ENCODE results near the gene ADIPOR2. TPM values are rescaled to one million over a fixed set of nuclear protein-coding genes. Genes with fewer than 3 reads are reported as not detected.
A peak's percentile ranks its signal among the peaks of the same experiment; 100 is the strongest.

Gene ADIPOR2
- total RNA-seq, 1 donor from 2014 or later = 43.5 TPM

GRCh38 chr12:1657688-1658087 is 33.2 kb upstream of the ADIPOR2 start:
- H3K36me3 Mint-ChIP-seq (ENCODE audit: unreplicated experiment) = no peaks in the 10 kb centered on the region
- H3K27me3 Mint-ChIP-seq (ENCODE audit: unreplicated experiment) = no peaks in the 10 kb centered on the region
- peaks cover 31% of the 10 kb centered on the region for H3K4me1 Mint-ChIP-seq (ENCODE audit: unreplicated experiment)
- no peaks in the 10 kb centered on the region for H3K9me3 Mint-ChIP-seq (ENCODE audit: unreplicated experiment)
- no peak for TF ChIP-seq CTCF (IDR thresholded peaks at IDR 0.05)
- H3K4me3 Mint-ChIP-seq (ENCODE audit: unreplicated experiment) = no peak overlapping the region
- no peak for DNase-seq (ENCODE audit: extremely low spot score, unreplicated experiment)
- H3K27ac Mint-ChIP-seq (ENCODE audit: unreplicated experiment) = peak overlapping the region; percentile 50

- TF ChIP-seq CTCF (IDR thresholded peaks at IDR 0.05) = no peak
- peak overlapping the region; percentile 60 for H3K27ac Mint-ChIP-seq (ENCODE audit: unreplicated experiment)
- H3K36me3 Mint-ChIP-seq (ENCODE audit: unreplicated experiment) = no peaks in the 10 kb centered on the region
- H3K4me1 Mint-ChIP-seq (ENCODE audit: unreplicated experiment) = peaks cover 50% of the 10 kb centered on the region
- H3K27me3 Mint-ChIP-seq (ENCODE audit: unreplicated experiment) = no peaks in the 10 kb centered on the region
- no peak for DNase-seq (ENCODE audit: extremely low spot score, unreplicated experiment)
- no peak overlapping the region for H3K4me3 Mint-ChIP-seq (ENCODE audit: unreplicated experiment)
- H3K9me3 Mint-ChIP-seq (ENCODE audit: unreplicated experiment) = no peaks in the 10 kb centered on the region
Observed at GRCh38 chr12:1660304-1661187, 30.3 kb upstream of the ADIPOR2 start.

- H3K36me3 Mint-ChIP-seq (ENCODE audit: unreplicated experiment) = no peaks in the 10 kb centered on the region
- no peaks in the 10 kb centered on the region for H3K27me3 Mint-ChIP-seq (ENCODE audit: unreplicated experiment)
- DNase-seq (ENCODE audit: extremely low spot score, unreplicated experiment) = peak; percentile 94
- H3K4me1 Mint-ChIP-seq (ENCODE audit: unreplicated experiment) = peaks cover 59% of the 10 kb centered on the region
- peak overlapping the region; percentile 71 for H3K4me3 Mint-ChIP-seq (ENCODE audit: unreplicated experiment)
- H3K27ac Mint-ChIP-seq (ENCODE audit: unreplicated experiment) = peak overlapping the region; percentile 70
- H3K9me3 Mint-ChIP-seq (ENCODE audit: unreplicated experiment) = no peaks in the 10 kb centered on the region
- TF ChIP-seq CTCF (IDR thresholded peaks at IDR 0.05) = no peak
Observed at GRCh38 chr12:1661553-1662335, 29.1 kb upstream of the ADIPOR2 start.

DNA sequence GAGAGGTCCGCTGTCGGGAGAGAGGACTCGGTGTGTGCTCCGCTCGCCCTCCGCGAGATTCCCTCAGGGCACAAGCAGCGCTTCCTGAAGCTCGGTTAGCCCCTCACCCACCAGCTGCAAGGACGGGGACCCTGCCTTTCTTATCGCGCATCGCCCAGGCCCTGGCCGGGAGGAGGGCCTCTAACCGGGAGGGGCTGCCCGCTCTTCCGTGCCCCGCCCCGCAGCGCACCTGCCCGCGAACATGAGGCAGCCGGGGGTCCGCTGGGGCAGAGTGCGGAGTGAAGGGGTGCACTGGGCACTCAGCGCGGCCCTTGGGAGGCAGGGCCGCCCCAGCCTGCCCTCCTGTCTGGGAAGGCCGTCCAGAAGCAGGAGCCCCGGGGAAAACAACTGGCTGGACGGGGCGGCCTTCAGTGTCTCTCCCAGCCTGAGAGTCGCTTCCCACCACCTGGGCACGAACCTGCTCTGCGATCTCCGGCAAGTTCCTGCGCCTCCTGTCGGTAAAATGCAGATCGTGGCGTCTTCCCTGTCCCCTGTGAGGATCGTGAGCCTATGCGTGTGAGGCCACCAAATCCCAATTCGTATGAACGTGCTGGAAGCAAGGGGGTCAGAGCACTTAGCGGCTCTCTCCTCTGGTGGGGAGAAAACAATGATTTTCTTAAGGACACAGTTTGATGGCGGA is 28.0 kb upstream of the ADIPOR2 start:
- TF ChIP-seq CTCF (IDR thresholded peaks at IDR 0.05) = peak; percentile 23
- DNase-seq (ENCODE audit: extremely low spot score, unreplicated experiment) = no peak
- no peaks in the 10 kb centered on the region for H3K36me3 Mint-ChIP-seq (ENCODE audit: unreplicated experiment)
- H3K9me3 Mint-ChIP-seq (ENCODE audit: unreplicated experiment) = no peaks in the 10 kb centered on the region
- no peaks in the 10 kb centered on the region for H3K27me3 Mint-ChIP-seq (ENCODE audit: unreplicated experiment)
- peaks cover 63% of the 10 kb centered on the region for H3K4me1 Mint-ChIP-seq (ENCODE audit: unreplicated experiment)
- H3K4me3 Mint-ChIP-seq (ENCODE audit: unreplicated experiment) = peak overlapping the region; percentile 67
- H3K27ac Mint-ChIP-seq (ENCODE audit: unreplicated experiment) = peak overlapping the region; percentile 79

All from osteocyte (in vitro differentiated cells).